Measurements from ENCODE around the gene HDAC11. TPM values are rescaled to one million over a fixed set of nuclear protein-coding genes. Genes with fewer than 3 reads are reported as not detected.

The HDAC11 gene
- total and polyA plus RNA-seq, 4 donors = 2.5 to 9.0 (median 3.2) TPM

DNA sequence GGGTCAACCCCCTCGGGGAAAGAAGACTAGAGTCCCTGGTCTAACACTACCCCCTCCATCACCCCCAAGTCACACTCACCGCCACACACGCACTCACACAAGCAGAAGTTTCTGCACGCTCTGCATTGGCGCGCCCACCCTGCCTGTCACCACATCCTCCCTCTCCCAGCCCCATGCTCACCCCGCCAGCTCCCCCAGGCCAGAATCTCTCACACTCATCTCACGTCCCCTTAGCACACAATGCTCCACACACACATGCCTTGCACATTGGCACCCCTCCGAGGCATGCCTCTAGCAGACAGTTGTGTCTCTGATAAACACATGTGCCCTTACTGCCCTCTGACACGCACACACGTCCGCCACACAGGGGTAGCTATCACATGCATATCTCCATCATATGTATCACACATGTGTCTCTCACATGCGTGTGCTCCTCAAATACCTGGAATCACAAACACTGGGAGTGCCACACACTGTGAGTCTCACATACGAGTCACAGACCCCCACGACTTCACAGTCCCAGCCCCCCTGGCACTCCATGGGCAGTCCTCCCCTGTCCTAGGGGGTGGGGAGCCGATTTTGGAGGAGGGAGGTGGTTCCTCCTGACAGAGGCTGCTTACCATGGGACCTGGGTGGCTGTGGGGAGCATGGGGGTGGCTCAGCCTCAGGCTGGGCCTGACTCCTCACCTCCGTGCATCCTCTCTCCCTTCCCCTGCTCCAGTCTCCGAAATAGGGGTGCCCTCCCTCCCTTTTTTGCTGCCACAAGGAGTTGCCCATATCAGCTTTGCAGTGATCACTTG is 69.7 kb downstream of the HDAC11 start:
- Histone ChIP-seq H3K27ac (ENCODE audit: low read depth in 1 of 2, low read length in 2 of 2) (no peak overlapping the region), H3K9ac (ENCODE audit: low read depth in 1 of 2, low read length in 2 of 2) (no peak overlapping the region), H3K36me3 (ENCODE audit: control insufficient read depth in 4 of 4, insufficient read depth in 3 of 4, low read depth in 1 of 4, low read length in 3 of 4) (no peaks in the 10 kb centered on the region), H3K27me3 (ENCODE audit: control insufficient read depth in 4 of 4, insufficient read depth in 4 of 4, low read length in 3 of 4) (peaks cover 2 to 11% (median 3%) of the 10 kb centered on the region in 4 donors), H3K9me3 (ENCODE audit: control insufficient read depth in 4 of 4, low read length in 3 of 4) (no peaks in the 10 kb centered on the region), H3K4me1 (ENCODE audit: control insufficient read depth in 4 of 4, insufficient read depth in 4 of 4, low read length in 3 of 4) (peaks cover 0 to 2% (median under 1%) of the 10 kb centered on the region in 4 donors), H3K4me3 (ENCODE audit: low read depth in 1 of 3, low read length in 3 of 3) (no peak overlapping the region)
- no peak for DNase-seq (ENCODE audit: low spot score)
- TF ChIP-seq EGR1 (IDR thresholded peaks at IDR 0.05; ENCODE audit: low read depth in 2 of 2) (no peak), JUND (IDR thresholded peaks at IDR 0.05) (no peak), HNF4G (IDR thresholded peaks at IDR 0.05) (no peak), GABPA (IDR thresholded peaks at IDR 0.05 in 1 of 2, conservative IDR thresholded peaks at IDR 0.05 in 1 of 2) (no peak), TAF1 (conservative IDR thresholded peaks at IDR 0.05) (no peak), NR2F2 (IDR thresholded peaks at IDR 0.05) (no peak), HNF4A (conservative IDR thresholded peaks at IDR 0.05) (no peak), SP1 (IDR thresholded peaks at IDR 0.05) (no peak), FOXA2 (IDR thresholded peaks at IDR 0.05) (no peak), FOXA1 (IDR thresholded peaks at IDR 0.05) (no peak), RXRA (IDR thresholded peaks at IDR 0.05) (no peak), YY1 (IDR thresholded peaks at IDR 0.05) (no peak), RAD21 (IDR thresholded peaks at IDR 0.05) (no peak)
- TF ChIP-seq, protein P1, sequence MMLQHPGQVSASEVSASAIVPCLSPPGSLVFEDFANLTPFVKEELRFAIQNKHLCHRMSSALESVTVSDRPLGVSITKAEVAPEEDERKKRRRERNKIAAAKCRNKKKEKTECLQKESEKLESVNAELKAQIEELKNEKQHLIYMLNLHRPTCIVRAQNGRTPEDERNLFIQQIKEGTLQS (IDR thresholded peaks at IDR 0.05) = no peak
- TF ChIP-seq, protein P2, sequence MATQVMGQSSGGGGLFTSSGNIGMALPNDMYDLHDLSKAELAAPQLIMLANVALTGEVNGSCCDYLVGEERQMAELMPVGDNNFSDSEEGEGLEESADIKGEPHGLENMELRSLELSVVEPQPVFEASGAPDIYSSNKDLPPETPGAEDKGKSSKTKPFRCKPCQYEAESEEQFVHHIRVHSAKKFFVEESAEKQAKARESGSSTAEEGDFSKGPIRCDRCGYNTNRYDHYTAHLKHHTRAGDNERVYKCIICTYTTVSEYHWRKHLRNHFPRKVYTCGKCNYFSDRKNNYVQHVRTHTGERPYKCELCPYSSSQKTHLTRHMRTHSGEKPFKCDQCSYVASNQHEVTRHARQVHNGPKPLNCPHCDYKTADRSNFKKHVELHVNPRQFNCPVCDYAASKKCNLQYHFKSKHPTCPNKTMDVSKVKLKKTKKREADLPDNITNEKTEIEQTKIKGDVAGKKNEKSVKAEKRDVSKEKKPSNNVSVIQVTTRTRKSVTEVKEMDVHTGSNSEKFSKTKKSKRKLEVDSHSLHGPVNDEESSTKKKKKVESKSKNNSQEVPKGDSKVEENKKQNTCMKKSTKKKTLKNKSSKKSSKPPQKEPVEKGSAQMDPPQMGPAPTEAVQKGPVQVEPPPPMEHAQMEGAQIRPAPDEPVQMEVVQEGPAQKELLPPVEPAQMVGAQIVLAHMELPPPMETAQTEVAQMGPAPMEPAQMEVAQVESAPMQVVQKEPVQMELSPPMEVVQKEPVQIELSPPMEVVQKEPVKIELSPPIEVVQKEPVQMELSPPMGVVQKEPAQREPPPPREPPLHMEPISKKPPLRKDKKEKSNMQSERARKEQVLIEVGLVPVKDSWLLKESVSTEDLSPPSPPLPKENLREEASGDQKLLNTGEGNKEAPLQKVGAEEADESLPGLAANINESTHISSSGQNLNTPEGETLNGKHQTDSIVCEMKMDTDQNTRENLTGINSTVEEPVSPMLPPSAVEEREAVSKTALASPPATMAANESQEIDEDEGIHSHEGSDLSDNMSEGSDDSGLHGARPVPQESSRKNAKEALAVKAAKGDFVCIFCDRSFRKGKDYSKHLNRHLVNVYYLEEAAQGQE (IDR thresholded peaks at IDR 0.05) = no peak
- TF ChIP-seq, protein P3, sequence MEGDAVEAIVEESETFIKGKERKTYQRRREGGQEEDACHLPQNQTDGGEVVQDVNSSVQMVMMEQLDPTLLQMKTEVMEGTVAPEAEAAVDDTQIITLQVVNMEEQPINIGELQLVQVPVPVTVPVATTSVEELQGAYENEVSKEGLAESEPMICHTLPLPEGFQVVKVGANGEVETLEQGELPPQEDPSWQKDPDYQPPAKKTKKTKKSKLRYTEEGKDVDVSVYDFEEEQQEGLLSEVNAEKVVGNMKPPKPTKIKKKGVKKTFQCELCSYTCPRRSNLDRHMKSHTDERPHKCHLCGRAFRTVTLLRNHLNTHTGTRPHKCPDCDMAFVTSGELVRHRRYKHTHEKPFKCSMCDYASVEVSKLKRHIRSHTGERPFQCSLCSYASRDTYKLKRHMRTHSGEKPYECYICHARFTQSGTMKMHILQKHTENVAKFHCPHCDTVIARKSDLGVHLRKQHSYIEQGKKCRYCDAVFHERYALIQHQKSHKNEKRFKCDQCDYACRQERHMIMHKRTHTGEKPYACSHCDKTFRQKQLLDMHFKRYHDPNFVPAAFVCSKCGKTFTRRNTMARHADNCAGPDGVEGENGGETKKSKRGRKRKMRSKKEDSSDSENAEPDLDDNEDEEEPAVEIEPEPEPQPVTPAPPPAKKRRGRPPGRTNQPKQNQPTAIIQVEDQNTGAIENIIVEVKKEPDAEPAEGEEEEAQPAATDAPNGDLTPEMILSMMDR (IDR thresholded peaks at IDR 0.05; ENCODE audit: low read depth, low read length, missing input control) = no peak
- TF ChIP-seq, protein P4, sequence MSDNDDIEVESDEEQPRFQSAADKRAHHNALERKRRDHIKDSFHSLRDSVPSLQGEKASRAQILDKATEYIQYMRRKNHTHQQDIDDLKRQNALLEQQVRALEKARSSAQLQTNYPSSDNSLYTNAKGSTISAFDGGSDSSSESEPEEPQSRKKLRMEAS (IDR thresholded peaks at IDR 0.05) = no peak
- TF ChIP-seq, protein P5, sequence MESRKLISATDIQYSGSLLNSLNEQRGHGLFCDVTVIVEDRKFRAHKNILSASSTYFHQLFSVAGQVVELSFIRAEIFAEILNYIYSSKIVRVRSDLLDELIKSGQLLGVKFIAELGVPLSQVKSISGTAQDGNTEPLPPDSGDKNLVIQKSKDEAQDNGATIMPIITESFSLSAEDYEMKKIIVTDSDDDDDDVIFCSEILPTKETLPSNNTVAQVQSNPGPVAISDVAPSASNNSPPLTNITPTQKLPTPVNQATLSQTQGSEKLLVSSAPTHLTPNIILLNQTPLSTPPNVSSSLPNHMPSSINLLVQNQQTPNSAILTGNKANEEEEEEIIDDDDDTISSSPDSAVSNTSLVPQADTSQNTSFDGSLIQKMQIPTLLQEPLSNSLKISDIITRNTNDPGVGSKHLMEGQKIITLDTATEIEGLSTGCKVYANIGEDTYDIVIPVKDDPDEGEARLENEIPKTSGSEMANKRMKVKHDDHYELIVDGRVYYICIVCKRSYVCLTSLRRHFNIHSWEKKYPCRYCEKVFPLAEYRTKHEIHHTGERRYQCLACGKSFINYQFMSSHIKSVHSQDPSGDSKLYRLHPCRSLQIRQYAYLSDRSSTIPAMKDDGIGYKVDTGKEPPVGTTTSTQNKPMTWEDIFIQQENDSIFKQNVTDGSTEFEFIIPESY (IDR thresholded peaks at IDR 0.05) = no peak
- WGBS = 69% methylated on average over 18 of the region's 18 CpGs
